ENCODE data around the gene HMCN1.

The HMCN1 gene

GRCh38 chr1:185966471-185966870, 232.3 kb downstream of the HMCN1 start:
- no peak for DNase-seq (ENCODE audit: low read depth)

- DNase-seq (ENCODE audit: low read depth) = peak; percentile 59
Observed at GRCh38 chr1:185969028-185969427, 234.8 kb downstream of the HMCN1 start.

GRCh38 chr1:185969524-185969991, 235.4 kb downstream of the HMCN1 start:
- peak; percentile 67 for DNase-seq (ENCODE audit: low read depth)

GRCh38 chr1:185971688-185972087, 237.5 kb downstream of the HMCN1 start:
- DNase-seq (ENCODE audit: low read depth) = no peak

GRCh38 chr1:185972096-185972850, 238.1 kb downstream of the HMCN1 start:
- DNase-seq (ENCODE audit: low read depth) = no peak

GRCh38 chr1:185973645-185974044, 239.5 kb downstream of the HMCN1 start:
- DNase-seq (ENCODE audit: low read depth) = peak; percentile 93

GRCh38 chr1:185974367-185975170, 240.4 kb downstream of the HMCN1 start:
- no peak for DNase-seq (ENCODE audit: low read depth)

GRCh38 chr1:185980891-185981290, 246.7 kb downstream of the HMCN1 start:
- DNase-seq (ENCODE audit: low read depth) = no peak

GRCh38 chr1:185984113-185984836, 250.1 kb downstream of the HMCN1 start:
- DNase-seq (ENCODE audit: low read depth) = no peak

- no peak for DNase-seq (ENCODE audit: low read depth)
Observed at GRCh38 chr1:185987611-185988321, 253.6 kb downstream of the HMCN1 start.

GRCh38 chr1:185990565-185990964, 256.4 kb downstream of the HMCN1 start:
- no peak for DNase-seq (ENCODE audit: low read depth)

- DNase-seq (ENCODE audit: low read depth) = no peak
Observed at GRCh38 chr1:185991266-185991665, 257.1 kb downstream of the HMCN1 start.

- no peak for DNase-seq (ENCODE audit: low read depth)
Observed at GRCh38 chr1:185996211-185996610, 262.0 kb downstream of the HMCN1 start.

- no peak for DNase-seq (ENCODE audit: low read depth)
Observed at GRCh38 chr1:185998391-185998790, 264.2 kb downstream of the HMCN1 start.

GRCh38 chr1:186002406-186002805, 268.2 kb downstream of the HMCN1 start:
- no peak for DNase-seq (ENCODE audit: low read depth)

- DNase-seq (ENCODE audit: low read depth) = no peak
Observed at GRCh38 chr1:186009039-186009737, 275.0 kb downstream of the HMCN1 start.

GRCh38 chr1:186014370-186015037, 280.3 kb downstream of the HMCN1 start:
- DNase-seq (ENCODE audit: low read depth) = peak; percentile 29

- no peak for DNase-seq (ENCODE audit: low read depth)
Observed at GRCh38 chr1:186016856-186017255, 282.7 kb downstream of the HMCN1 start.

GRCh38 chr1:186022184-186022583, 288.0 kb downstream of the HMCN1 start:
- DNase-seq (ENCODE audit: low read depth) = no peak

GRCh38 chr1:186026946-186027345, 292.8 kb downstream of the HMCN1 start:
- no peak for DNase-seq (ENCODE audit: low read depth)

- DNase-seq (ENCODE audit: low read depth) = no peak
Observed at GRCh38 chr1:186027621-186028020, 293.4 kb downstream of the HMCN1 start.

All from GM04503 (cell line).